Loucy (cell line): Measurements from ENCODE around the gene RRP8.

Experiments
- H2AFZ ChIP-seq: fragments of 200-600 bp; sonication (generic); 2 replicates; pipeline ENCODE4 v1.6.0; 2016; ENCODE audit warnings: antibody characterized with exemption, mild to moderate bottlenecking, low read length, moderate library complexity
- H3F3A ChIP-seq: fragments of 200-600 bp; 2 replicates; pipeline ENCODE4 v1.6.0; 2016; ENCODE audit warnings: antibody characterized with exemption, low read depth, mild to moderate bottlenecking
- H3K27me3 ChIP-seq: fragments of 200-600 bp; sonication (generic); 2 replicates; pipeline ENCODE4 v1.6.1; 2014; ENCODE audit warnings: low read length, mild to moderate bottlenecking; ENCODE audit not compliant: insufficient read depth, poor library complexity, severe bottlenecking
- H3K36me3 ChIP-seq: fragments of 200-600 bp; sonication (generic); 2 replicates; pipeline ENCODE4 v1.6.1; 2016; ENCODE audit warnings: low read length; ENCODE audit not compliant: insufficient read depth
- H3K4me1 ChIP-seq: fragments of 200-600 bp; sonication (generic); 2 replicates; pipeline ENCODE4 v1.5.1; 2014; ENCODE audit warnings: low read length, mild to moderate bottlenecking; ENCODE audit not compliant: insufficient read depth, poor library complexity, severe bottlenecking
- H3K4me2 ChIP-seq: fragments of 200-600 bp; sonication (generic); 2 replicates; pipeline ENCODE4 v1.6.0; 2014; ENCODE audit warnings: antibody characterized with exemption, low read length, low read depth, mild to moderate bottlenecking; ENCODE audit not compliant: poor library complexity, severe bottlenecking
- H3K4me3 ChIP-seq: fragments of 200-600 bp; sonication (generic); 2 replicates; pipeline ENCODE4 v1.5.1; 2014; ENCODE audit warnings: low read length, mild to moderate bottlenecking, mixed read lengths; ENCODE audit not compliant: poor library complexity, severe bottlenecking
- H3K79me2 ChIP-seq: fragments of 200-600 bp; sonication (generic); 2 replicates; pipeline ENCODE4 v1.6.1; 2014; ENCODE audit warnings: low read length; ENCODE audit not compliant: insufficient read depth
- H3K9ac ChIP-seq: fragments of 200-600 bp; sonication (generic); 2 replicates; pipeline ENCODE4 v1.6.0; 2014; ENCODE audit warnings: mild to moderate bottlenecking, low read depth, low read length, moderate library complexity; ENCODE audit not compliant: poor library complexity, severe bottlenecking
- H3K9me2 ChIP-seq: fragments of 200-600 bp; sonication (generic); replicated peaks from 2 replicates; pipeline ENCODE4 v1.6.1; 2016; ENCODE audit warnings: low read depth, low read length, mixed read lengths
- H3K9me3 ChIP-seq: fragments of 200-600 bp; sonication (generic); 2 replicates; pipeline ENCODE4 v1.6.1; 2014; ENCODE audit warnings: mild to moderate bottlenecking, antibody characterized with exemption, low read length, low read depth; ENCODE audit not compliant: insufficient read depth
- H4K20me1 ChIP-seq: fragments of 200-600 bp; sonication (generic); 2 replicates; pipeline ENCODE4 v1.6.0; 2014; ENCODE audit warnings: antibody characterized with exemption, low read length, mild to moderate bottlenecking; ENCODE audit not compliant: insufficient read depth, poor library complexity, severe bottlenecking
- EZH2phosphoT487 ChIP-seq: fragments of 200-600 bp; IDR thresholded peaks from 2 replicates; pipeline ENCODE4 v1.6.1; 2018; ENCODE audit warnings: antibody characterized with exemption, mild to moderate bottlenecking, moderate library complexity, borderline replicate concordance
- TF ChIP-seq, protein P1 (sequence below): fragments of 200-600 bp; sonication (generic); conservative IDR thresholded peaks from 2 replicates; pipeline ENCODE4 v1.5.1; 2014; ENCODE audit warnings: mild to moderate bottlenecking, antibody characterized with exemption, low read length

RRP8 gene

DNA sequence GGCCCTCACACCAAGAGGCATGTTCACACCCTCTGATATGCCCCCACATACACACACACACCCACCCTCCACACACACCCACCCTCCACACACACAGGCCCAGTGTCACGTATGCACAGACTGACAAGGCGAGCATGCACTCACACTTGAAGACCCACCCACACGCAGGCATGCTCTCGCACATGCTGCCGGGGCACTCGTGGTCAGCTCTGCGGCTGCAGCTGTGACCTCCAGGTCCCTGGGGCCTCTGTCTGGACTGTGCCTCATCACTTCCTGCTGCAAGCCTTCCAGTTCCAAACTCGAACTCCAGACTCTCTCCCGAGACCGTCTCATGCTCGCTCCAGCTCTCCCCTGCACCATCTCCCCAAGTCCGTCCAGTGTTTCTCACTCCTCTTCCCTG is 42.7 kb upstream of the RRP8 start:
- no peaks in the 10 kb centered on the region for H3K9me3 ChIP-seq
- H2AFZ ChIP-seq, result peak overlapping the region; percentile 83; the same call in 1 of the 2 replicates
- H3K79me2 ChIP-seq, result no peaks in the 10 kb centered on the region
- no peaks in the 10 kb centered on the region for H3K36me3 ChIP-seq
- no peaks in the 10 kb centered on the region for H4K20me1 ChIP-seq
- H3K4me3 ChIP-seq, result peak overlapping the region; percentile 57
- H3K4me1 ChIP-seq, result peaks cover 28% of the 10 kb centered on the region
- H3K4me2 ChIP-seq, result peak overlapping the region; percentile 86
- H3K9ac ChIP-seq, result peak overlapping the region; percentile 62
- TF ChIP-seq EZH2phosphoT487, result no peak
- TF ChIP-seq, protein P1, sequence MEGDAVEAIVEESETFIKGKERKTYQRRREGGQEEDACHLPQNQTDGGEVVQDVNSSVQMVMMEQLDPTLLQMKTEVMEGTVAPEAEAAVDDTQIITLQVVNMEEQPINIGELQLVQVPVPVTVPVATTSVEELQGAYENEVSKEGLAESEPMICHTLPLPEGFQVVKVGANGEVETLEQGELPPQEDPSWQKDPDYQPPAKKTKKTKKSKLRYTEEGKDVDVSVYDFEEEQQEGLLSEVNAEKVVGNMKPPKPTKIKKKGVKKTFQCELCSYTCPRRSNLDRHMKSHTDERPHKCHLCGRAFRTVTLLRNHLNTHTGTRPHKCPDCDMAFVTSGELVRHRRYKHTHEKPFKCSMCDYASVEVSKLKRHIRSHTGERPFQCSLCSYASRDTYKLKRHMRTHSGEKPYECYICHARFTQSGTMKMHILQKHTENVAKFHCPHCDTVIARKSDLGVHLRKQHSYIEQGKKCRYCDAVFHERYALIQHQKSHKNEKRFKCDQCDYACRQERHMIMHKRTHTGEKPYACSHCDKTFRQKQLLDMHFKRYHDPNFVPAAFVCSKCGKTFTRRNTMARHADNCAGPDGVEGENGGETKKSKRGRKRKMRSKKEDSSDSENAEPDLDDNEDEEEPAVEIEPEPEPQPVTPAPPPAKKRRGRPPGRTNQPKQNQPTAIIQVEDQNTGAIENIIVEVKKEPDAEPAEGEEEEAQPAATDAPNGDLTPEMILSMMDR, result no peak
- H3F3A ChIP-seq, result no peaks in the 10 kb centered on the region
- H3K9me2 ChIP-seq, result no peaks in the 10 kb centered on the region
- H3K27me3 ChIP-seq, result no peaks in the 10 kb centered on the region

DNA sequence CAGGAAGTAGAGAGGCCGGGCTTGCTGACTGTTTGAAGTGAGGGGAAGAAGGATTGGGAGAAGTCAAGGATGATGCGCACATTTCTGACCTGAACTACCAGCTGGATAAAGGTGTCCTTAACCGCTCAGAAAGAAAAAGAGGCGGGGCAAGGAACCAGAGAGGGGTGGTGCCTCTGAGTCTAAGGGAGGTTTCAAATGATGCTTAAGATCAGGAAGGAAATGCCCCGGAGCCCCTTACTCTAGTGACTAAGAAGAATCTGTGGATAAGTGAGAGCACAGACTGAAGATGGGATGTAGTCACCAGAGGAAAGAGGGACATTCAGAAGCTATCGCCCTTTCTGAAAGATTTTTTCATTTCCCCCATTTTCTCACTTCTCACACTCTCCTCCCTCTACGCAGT is 39.5 kb upstream of the RRP8 start:
- no peak overlapping the region for H3K9ac ChIP-seq
- H3K79me2 ChIP-seq, result no peaks in the 10 kb centered on the region
- H3K4me1 ChIP-seq, result peaks cover 33% of the 10 kb centered on the region
- no peaks in the 10 kb centered on the region for H3K36me3 ChIP-seq
- no peak overlapping the region for H2AFZ ChIP-seq
- TF ChIP-seq EZH2phosphoT487, result no peak
- TF ChIP-seq, protein P1, result no peak
- H3K9me2 ChIP-seq, result no peaks in the 10 kb centered on the region
- no peaks in the 10 kb centered on the region for H4K20me1 ChIP-seq
- no peak overlapping the region for H3K4me3 ChIP-seq
- H3F3A ChIP-seq, result no peaks in the 10 kb centered on the region
- no peaks in the 10 kb centered on the region for H3K27me3 ChIP-seq
- no peak overlapping the region for H3K4me2 ChIP-seq
- no peaks in the 10 kb centered on the region for H3K9me3 ChIP-seq

DNA sequence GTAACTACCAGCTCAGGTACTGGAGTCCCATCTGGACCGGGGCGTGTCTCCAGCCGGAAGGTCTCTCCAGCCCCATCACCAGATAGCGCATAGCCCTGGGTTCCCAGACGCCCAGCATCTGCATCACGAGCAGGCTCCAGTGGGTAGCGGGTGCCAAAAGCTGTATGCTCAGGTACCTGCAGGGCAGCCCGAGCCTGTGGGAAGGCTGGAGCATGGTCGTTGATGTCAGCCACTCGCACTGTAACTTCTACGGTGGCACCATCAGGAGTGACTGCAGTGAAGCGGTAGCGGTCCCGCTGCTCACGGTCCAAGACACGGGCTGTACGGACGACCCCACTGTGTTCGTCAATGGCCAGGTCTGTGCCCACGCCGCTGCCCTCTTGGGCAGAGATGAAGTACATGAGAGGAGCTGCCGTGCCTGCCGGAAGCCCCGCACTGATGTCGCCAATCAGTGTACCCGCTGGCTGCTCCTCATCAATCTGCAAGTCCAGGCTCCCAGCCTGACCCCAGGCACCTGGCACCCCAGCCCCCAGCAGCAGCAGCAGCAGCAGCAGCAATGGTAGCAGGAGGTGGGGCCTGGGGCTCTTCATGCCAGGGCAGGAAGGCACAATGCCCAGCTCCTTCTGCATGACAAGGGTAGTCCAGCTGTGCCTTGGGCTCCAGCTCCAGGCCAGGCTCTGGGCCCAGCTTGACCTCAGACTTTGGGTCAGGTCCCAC is 37.7 kb upstream of the RRP8 start:
- Histone ChIP-seq H3K9ac (no peak overlapping the region), H3F3A (no peaks in the 10 kb centered on the region), H3K27me3 (no peaks in the 10 kb centered on the region), H3K9me3 (no peaks in the 10 kb centered on the region), H3K36me3 (no peaks in the 10 kb centered on the region), H3K79me2 (no peaks in the 10 kb centered on the region), H3K4me3 (no peak overlapping the region), H4K20me1 (no peaks in the 10 kb centered on the region), H2AFZ (no peak overlapping the region), H3K4me1 (peaks cover 15% of the 10 kb centered on the region), H3K4me2 (no peak overlapping the region), H3K9me2 (no peaks in the 10 kb centered on the region)
- TF ChIP-seq, protein P1, result no peak
- no peak for TF ChIP-seq EZH2phosphoT487
